ENCODE measurements around the gene ANGPT4. TPM values are rescaled to one million over a fixed set of nuclear protein-coding genes. Genes with fewer than 3 reads are reported as not detected.

Gene ANGPT4
- total RNA-seq, 1 experiment from 2014 or later: 0.20 TPM

DNA sequence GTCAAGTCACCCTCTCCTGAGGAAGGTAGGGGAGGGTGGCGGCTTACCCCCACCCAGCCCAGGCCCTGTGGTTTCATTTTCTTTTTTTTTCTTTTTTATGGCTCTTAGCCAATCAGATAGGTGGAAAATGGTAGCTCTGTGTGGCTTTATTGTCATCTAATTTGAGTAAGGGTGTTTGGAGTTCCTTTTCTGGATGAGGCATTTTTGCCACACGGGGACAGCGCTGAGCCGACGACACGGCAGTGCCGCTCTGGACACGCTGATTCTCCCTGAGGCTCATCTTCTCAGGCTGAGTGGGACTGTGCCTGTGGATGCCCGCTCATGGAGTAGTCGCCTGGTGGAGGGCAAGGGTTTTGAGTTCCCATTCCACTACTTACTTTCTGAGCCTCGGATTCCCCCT lies 37.6 kb upstream of the ANGPT4 start:
- Mint-ChIP-seq H3K27ac (no peak overlapping the region), H3K27me3 (ENCODE audit: low read depth) (peaks cover 9% of the 10 kb centered on the region), H3K36me3 (no peaks in the 10 kb centered on the region), H3K4me1 (peaks cover 2% of the 10 kb centered on the region; the same call in 1 of the 2 replicates), H3K9me3 (no peaks in the 10 kb centered on the region), H3K4me3 (no peak overlapping the region)
- ChIA-PET CTCF (interaction anchor here (0.6 to 6.9 kb wide), 10 partner anchors 10 to 399 kb away, joined by 3 to 71 read pairs (median 4); partner anchors contain the start of genes ANGPT4 and FAM110A), POLR2A (no interaction called here)
- ATAC-seq: peak; percentile 38
- TF ChIP-seq NR2C2 (CRISPR knock-in tag; IDR thresholded peaks at IDR 0.05): no peak
- TF ChIP-seq EMX1 (CRISPR knock-in tag; IDR thresholded peaks at IDR 0.05): no peak
- TF ChIP-seq PREB (CRISPR knock-in tag; IDR thresholded peaks at IDR 0.05; ENCODE audit: borderline replicate concordance): no peak
- DNase-seq (ENCODE audit: low spot score): peak; percentile 46

- no peak for ATAC-seq
- POLR2A ChIA-PET: no interaction called here
These were observed 36.2 kb upstream of the ANGPT4 start for GRCh38 chr20:952196-952795.

More at GRCh38 chr20:952196-952795, 36.2 kb upstream of the ANGPT4 start:
- H3K27ac Mint-ChIP-seq: no peak overlapping the region
- peaks cover 9% of the 10 kb centered on the region for H3K27me3 Mint-ChIP-seq (ENCODE audit: low read depth)
- H3K4me3 Mint-ChIP-seq: no peak overlapping the region
- H3K36me3 Mint-ChIP-seq: no peaks in the 10 kb centered on the region
- no peaks in the 10 kb centered on the region for H3K9me3 Mint-ChIP-seq
- no peak for DNase-seq (ENCODE audit: low spot score)
- TF ChIP-seq, protein P1, sequence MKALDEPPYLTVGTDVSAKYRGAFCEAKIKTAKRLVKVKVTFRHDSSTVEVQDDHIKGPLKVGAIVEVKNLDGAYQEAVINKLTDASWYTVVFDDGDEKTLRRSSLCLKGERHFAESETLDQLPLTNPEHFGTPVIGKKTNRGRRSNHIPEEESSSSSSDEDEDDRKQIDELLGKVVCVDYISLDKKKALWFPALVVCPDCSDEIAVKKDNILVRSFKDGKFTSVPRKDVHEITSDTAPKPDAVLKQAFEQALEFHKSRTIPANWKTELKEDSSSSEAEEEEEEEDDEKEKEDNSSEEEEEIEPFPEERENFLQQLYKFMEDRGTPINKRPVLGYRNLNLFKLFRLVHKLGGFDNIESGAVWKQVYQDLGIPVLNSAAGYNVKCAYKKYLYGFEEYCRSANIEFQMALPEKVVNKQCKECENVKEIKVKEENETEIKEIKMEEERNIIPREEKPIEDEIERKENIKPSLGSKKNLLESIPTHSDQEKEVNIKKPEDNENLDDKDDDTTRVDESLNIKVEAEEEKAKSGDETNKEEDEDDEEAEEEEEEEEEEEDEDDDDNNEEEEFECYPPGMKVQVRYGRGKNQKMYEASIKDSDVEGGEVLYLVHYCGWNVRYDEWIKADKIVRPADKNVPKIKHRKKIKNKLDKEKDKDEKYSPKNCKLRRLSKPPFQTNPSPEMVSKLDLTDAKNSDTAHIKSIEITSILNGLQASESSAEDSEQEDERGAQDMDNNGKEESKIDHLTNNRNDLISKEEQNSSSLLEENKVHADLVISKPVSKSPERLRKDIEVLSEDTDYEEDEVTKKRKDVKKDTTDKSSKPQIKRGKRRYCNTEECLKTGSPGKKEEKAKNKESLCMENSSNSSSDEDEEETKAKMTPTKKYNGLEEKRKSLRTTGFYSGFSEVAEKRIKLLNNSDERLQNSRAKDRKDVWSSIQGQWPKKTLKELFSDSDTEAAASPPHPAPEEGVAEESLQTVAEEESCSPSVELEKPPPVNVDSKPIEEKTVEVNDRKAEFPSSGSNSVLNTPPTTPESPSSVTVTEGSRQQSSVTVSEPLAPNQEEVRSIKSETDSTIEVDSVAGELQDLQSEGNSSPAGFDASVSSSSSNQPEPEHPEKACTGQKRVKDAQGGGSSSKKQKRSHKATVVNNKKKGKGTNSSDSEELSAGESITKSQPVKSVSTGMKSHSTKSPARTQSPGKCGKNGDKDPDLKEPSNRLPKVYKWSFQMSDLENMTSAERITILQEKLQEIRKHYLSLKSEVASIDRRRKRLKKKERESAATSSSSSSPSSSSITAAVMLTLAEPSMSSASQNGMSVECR (CRISPR knock-in tag; IDR thresholded peaks at IDR 0.05; ENCODE audit: borderline replicate concordance): no peak
- TF ChIP-seq MYBL2 (CRISPR knock-in tag; IDR thresholded peaks at IDR 0.05) (no peak), GTF2I (CRISPR knock-in tag; conservative IDR thresholded peaks at IDR 0.05) (no peak)
- TF ChIP-seq, protein P2, sequence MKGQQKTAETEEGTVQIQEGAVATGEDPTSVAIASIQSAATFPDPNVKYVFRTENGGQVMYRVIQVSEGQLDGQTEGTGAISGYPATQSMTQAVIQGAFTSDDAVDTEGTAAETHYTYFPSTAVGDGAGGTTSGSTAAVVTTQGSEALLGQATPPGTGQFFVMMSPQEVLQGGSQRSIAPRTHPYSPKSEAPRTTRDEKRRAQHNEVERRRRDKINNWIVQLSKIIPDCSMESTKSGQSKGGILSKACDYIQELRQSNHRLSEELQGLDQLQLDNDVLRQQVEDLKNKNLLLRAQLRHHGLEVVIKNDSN (CRISPR knock-in tag; IDR thresholded peaks at IDR 0.05): no peak
- TF ChIP-seq, protein P3, sequence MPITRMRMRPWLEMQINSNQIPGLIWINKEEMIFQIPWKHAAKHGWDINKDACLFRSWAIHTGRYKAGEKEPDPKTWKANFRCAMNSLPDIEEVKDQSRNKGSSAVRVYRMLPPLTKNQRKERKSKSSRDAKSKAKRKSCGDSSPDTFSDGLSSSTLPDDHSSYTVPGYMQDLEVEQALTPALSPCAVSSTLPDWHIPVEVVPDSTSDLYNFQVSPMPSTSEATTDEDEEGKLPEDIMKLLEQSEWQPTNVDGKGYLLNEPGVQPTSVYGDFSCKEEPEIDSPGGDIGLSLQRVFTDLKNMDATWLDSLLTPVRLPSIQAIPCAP (CRISPR knock-in tag; IDR thresholded peaks at IDR 0.05): no peak
- TF ChIP-seq, protein P4, sequence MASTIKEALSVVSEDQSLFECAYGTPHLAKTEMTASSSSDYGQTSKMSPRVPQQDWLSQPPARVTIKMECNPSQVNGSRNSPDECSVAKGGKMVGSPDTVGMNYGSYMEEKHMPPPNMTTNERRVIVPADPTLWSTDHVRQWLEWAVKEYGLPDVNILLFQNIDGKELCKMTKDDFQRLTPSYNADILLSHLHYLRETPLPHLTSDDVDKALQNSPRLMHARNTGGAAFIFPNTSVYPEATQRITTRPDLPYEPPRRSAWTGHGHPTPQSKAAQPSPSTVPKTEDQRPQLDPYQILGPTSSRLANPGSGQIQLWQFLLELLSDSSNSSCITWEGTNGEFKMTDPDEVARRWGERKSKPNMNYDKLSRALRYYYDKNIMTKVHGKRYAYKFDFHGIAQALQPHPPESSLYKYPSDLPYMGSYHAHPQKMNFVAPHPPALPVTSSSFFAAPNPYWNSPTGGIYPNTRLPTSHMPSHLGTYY (CRISPR knock-in tag; IDR thresholded peaks at IDR 0.05): no peak
- no peaks in the 10 kb centered on the region for H3K4me1 Mint-ChIP-seq
- CTCF ChIA-PET: interaction anchor here (1.1 to 2.0 kb wide), 3 partner anchors 41 to 261 kb away, joined by 3 to 5 read pairs (median 3); no protein-coding TSS in a partner anchor

Measured in WTC11 (cell line).